ENCODE data around the gene ZNF99.
"Not testable (repeated sequence)": the region's sequence is repeated elsewhere in the genome, so short reads cannot be mapped to it uniquely, and the experiment has no call there.

ZNF99 gene

GRCh38 chr19:22783651-22784410 is at the start of gene ZNF99:
ZNF99 (minus strand) TSS chr19:22784151; CDS start chr19:22784016, 135 bp downstream.
- DNase-seq, result no peak

- no peak for DNase-seq
Measured at GRCh38 chr19:22832031-22832762, 48.2 kb upstream of the ZNF99 start, which contains the start of gene ZNF723. ZNF723 (plus strand) TSS chr19:22832291; CDS start chr19:22832380, 89 bp downstream.

- DNase-seq, result no peak
Measured at GRCh38 chr19:22831211-22831610, 47.3 kb upstream of the ZNF99 start.

GRCh38 chr19:22814124-22814523 is 30.2 kb upstream of the ZNF99 start:
- no peak for DNase-seq

- DNase-seq, result no peak
Measured at GRCh38 chr19:22807061-22807835, 23.3 kb upstream of the ZNF99 start.

GRCh38 chr19:22806418-22806817 is 22.5 kb upstream of the ZNF99 start:
- DNase-seq, result no peak

GRCh38 chr19:22797040-22797439 is 13.1 kb upstream of the ZNF99 start:
- DNase-seq, result no peak

- DNase-seq, result not testable (repeated sequence)
Measured at GRCh38 chr19:22792863-22793262, 8.9 kb upstream of the ZNF99 start.

GRCh38 chr19:22735911-22736645 is 47.9 kb downstream of the ZNF99 start:
- no peak for DNase-seq

- no peak for DNase-seq
Measured at GRCh38 chr19:22733691-22734090, 50.3 kb downstream of the ZNF99 start.

- DNase-seq, result not testable (repeated sequence)
Measured at GRCh38 chr19:22728214-22728613, 55.7 kb downstream of the ZNF99 start.

- DNase-seq, result not testable (repeated sequence)
Measured at GRCh38 chr19:22721533-22721932, 62.4 kb downstream of the ZNF99 start.

- DNase-seq, result no peak
Measured at GRCh38 chr19:22708983-22709382, 75.0 kb downstream of the ZNF99 start.

GRCh38 chr19:22703096-22703495 is 80.9 kb downstream of the ZNF99 start:
- not testable (repeated sequence) for DNase-seq

GRCh38 chr19:22702661-22703060 is 81.3 kb downstream of the ZNF99 start:
- DNase-seq, result not testable (repeated sequence)
